ENCODE results near the gene GCK.

Gene GCK

DNA sequence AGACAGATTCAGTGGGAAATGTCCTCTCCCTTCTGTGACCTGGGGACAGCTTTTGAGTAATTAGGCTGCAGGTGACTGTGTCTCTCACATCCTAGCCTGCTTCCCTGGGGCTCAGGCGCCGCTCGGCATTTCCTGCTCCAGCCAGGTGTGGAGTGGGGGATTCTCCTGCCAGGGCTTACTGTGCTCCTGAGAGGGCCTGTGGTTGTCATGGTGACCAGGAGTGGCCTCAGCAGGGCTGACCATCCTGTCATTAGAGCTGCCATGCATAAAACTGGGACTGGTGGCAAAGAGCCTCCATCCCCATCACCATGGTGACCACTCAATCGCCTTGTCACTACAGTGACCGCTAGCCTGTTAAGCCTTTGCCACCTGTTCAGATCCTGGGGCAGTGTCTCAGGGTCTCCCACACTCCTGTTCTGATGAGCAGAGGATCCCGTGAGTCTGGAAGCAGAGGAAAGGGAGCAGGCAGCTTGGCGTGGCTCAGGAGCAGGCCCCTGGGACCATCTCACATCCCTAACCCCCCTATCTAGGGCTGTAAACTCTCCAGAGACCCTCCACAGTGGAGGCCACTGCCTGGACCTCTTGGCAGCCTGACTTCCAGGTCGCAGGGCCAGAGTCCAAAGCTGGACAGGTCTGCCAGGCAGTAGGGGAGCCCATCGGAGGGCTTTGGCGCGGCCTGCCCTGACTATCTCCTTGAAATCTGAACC is at the start of gene GCK:
TSS of gene GCK (minus strand) at position 154 of the 707 bp plus-strand sequence. CDS start 486 bp downstream, outside the sequence.
- DNase-seq (ENCODE audit: low read depth, low spot score): no peak

DNA sequence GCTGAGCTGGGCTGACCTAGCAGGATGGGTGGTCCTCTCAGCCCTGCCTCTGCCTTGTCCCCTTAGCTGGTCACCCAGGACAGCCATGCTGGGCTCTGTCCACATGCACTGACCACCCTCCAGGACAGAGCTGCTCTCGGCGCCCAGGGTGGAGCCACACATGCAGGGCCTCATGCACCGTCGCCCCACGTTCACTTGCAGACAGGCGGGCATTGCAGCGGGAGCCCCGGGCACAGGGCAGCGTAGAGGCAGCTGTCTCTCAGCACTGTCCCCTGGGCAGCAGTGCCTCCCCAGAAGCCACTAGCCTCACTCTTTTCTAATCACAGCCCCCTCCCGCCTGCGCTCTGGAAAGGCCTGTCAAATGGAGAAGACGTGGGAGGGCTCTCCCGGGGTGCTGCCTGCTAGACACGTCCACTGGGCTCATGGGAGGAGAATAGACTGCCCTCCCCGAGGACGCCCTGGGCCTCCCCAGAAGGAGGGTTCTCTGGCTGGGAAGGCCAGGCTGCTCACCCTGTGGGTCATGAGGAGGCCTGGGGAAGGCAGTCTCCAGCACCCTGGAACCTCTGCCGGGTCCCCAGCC is 49.0 kb upstream of the GCK start:
- no peak for DNase-seq (ENCODE audit: low read depth, low spot score)

DNA sequence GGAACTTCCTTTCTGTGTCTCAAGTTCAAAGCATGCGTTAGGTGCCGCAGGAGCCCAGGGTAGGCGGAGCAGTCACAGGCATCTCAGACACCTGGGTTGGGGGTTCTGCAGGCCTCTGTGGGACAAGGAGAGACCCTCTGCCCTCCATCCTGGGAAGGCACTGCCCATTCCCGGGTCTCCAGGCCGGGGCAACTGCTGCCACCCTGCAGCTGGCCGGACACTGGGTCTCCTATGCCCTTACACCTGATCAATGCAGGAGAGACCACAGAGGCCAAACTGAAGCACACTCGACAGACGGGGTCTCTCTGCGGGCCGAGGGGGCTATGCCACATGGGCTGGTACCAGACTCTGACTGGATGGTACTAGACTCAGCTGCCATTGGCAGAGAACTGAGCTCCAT is 48.5 kb upstream of the GCK start:
- no peak for DNase-seq (ENCODE audit: low read depth, low spot score)

DNA sequence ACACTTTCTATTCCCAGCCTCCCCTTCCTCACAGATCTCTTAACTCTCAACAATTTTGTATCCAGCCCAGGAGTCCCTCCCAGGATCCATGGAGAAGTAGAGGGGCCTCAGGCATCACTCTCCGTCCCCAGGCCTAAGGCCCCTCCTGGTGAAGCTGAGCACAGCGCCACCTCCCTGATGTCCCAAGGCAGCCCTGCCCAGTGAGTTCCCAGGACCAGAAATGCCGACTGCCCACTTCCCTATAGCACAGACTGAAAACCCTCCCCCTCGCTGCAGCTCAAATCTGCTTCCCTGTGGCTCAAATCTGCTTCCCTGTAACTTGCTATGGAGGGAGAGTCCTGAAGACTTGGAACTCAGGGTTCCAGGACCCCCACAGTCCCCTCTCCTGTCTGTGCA is 47.1 kb upstream of the GCK start:
- no peak for DNase-seq (ENCODE audit: low read depth, low spot score)

DNA sequence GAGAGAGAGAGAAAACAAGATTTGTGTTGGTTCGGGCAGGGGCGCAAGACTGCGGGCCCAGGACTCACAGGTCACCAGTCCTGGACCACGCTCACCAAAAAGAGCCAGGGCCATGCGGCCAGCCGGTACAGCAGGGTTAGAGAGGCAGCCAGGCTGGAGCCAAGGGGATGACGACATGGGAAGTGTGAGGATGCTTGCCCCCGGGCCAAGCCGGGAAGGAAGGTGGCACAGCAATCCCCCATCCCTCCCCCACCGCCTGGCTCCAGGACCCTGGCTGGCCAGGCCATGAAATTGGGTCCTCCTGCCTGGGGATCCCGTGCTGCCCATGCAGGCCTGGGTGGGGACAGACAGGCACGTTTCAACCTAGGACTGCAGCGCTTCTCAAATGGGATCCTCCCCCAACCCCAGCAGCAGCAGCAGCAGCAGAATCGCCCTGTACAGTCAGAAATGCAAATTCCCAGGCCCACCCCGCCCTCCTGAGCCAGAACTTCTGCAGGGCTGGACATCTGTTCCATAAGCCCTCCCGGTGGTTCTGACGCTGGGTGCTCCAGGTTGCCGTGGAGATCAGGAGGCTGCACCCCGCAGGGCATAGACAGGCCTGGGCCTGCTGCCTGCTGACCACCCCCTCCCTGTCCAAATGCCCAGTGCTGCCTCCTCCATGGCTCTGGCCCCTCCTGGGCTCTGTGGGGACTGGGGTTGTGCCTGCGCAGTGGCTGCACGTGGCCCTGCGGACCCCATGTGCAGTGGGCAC is 46.5 kb upstream of the GCK start:
- no peak for DNase-seq (ENCODE audit: low read depth, low spot score)

DNA sequence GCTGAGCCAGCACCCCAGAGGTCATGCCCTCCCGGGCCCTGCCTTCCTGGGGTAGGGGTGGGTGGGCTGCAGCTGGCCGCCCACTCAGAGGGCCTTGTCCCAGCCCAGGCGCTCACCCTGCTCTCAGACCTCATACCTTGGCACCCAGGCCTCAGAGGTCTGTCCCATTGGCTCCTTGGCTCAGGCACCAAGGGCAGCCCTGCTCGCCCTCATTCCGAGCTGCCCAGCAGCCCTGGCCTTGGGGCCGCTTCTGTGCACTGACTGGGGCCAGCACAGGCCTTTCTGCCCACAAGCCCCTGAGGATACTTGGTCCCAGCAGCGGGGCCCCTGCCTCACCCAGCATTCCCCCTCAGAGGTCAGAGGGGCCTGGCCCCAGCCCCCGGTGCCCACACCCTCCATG is 45.8 kb upstream of the GCK start:
- DNase-seq (ENCODE audit: low read depth, low spot score): no peak

DNA sequence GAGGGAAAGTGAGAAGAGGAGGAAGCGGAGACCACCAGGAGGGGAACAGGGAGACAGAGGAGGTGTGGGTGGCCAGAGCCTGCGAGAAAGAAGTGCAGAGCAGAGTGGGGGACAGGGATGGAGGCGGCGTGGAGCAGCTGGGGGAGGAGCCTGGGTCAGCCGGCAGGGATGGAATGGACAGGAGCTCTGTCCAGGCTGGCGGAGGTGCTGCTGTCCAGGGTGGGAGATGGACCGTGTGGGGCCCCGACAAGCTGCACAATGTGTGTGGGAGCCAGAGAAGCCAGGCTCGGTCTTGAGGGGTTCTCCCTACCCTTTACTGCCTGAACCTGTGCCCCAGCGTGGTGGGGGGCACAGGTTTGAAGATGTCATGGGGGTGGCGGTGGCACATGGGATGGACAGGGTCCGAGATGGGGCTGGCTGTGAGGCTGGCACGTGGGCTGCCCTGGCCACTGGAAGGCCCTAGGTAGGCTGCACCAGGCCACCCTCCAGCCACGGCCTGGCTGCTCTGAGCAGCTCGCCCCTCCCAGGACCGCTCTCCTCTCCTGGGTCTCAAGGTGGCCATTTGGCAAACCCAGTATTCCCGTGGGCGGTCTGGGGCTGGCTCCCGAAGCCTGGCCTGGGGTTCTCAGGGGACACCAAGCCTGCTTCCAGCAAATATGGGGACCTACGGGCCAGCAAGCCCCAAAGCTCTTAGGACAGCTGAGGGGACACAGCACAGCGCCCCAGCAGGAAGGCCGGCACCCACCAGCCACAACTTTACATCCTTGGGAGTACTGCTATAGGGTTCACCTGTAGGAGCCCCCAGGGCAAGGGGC is 43.9 kb upstream of the GCK start:
- DNase-seq (ENCODE audit: low read depth, low spot score): no peak

DNA sequence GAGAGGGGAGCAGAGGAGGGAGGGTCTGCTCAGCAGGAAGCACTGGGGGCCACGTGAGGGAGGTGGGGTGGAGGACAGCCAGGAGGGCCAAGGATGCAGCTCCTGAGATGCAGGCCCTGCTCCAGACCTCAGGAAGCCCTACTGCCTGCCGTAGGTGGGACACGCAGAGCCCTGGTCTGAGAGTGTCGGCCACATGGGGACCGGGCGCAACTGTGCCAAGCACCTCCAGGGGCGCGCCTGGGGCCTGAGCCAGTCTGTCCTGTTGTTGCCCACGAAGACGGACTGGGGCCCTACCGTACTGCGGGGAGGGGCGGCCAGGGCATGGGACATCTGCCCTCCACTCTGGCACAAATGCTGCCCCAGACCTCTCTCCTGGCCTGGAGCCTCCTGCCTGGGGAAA is 43.2 kb upstream of the GCK start:
- DNase-seq (ENCODE audit: low read depth, low spot score): no peak

DNA sequence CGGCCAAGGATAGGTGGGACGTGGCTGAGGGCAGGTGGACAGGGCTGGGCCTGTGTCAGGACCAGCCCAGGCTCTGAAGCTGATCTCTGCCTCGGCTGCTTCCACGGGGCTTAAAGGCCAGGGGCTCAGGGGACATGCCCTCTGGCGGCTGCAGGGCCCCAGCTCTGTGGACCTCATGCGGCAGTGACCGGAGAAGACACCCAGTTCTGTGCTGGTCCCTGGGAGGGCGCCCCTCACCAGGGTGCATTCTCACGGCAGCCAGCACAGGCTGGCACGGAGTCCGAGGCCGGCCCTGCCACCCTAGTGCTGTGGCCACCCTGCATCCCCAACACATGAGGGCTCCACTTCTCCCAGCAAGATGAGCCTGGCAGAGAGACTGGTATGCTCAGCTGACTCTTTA is 41.8 kb upstream of the GCK start:
- DNase-seq (ENCODE audit: low read depth, low spot score): no peak

DNA sequence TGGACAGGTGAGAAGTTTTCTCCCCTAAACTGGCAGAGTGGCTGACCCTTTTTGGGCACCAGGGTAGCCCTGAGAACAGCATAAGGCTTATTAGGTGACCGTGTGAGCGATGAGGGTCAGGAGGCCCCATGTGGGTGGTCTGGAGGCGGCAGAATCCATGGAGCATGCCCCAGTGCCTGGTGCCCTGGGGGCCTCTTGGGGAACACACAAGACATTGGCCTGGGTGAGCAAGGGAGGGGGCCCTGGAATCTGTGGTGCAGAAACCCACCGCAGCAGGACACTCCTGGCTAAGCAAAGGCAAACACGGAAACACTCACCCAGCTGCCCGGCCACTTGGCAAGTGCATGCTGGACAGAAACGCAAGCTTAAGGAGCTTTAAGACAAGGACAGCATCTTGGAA is 41.0 kb upstream of the GCK start:
- DNase-seq (ENCODE audit: low read depth, low spot score): no peak

DNA sequence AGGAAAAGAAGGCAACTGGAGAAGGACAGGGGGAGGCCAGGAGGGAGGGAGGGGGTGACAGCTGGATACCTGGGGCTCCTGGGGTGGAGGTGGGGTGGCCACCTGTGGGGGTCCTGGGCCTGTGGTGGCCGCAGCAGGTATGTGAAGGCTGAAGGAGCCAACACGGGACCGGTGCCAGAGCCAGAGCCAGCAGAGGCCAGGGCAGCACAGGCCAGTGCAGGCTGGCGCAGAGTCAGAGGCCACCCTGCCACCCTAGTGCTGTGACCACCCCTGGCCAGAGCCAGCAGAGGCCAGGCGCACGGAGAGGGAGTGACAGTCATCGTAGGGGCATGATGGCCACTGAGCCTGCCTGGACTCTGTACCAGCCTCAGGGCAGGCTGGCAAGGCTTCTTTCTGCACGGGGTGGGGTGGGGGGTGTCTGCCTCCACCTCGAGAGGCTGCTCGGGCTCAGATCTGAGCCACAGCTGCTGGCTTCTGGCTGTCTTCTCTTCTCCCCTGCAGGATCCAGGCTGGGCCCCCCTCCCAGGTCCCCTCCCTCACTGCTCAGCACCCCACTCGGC is 40.4 kb upstream of the GCK start:
- no peak for DNase-seq (ENCODE audit: low read depth, low spot score)

DNA sequence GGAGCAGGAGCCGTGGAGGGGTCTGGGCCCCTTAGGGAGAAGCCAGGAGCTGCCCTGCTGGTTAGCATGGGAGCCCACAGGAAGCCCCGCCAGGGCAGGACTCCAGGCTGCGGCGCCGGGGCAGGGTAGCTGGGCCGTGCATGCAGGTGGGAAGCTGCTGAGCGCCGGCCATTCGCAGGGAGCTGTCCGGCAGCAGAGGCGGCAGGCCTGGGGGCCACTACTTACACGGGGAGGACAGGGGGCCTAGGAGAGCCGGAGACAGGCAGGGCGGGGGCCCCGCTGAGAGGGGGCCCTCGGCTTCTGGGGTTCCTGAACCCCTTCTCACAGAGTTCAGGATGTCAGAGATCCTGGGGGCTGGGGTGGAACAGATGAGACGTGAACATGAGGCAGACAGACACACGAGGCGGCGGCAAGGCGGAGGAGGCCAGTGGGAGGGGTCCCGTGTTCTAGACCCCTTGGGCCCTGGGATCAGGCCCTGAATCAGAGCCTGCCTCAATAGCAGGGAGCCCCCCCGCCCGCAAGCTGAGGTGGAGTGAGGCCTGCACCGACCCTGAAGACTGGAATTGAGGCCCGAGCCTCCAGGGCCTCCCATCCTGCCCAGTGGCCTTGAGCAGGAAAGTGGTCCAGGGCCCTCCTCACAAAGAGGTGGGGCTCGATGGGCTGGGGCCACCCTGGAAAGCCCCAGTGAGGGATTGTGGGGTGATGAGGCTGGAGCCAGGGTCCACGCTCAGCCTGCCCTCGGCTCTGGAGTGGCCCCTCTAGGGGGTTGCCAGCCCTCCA is 39.5 kb upstream of the GCK start:
- no peak for DNase-seq (ENCODE audit: low read depth, low spot score)

DNA sequence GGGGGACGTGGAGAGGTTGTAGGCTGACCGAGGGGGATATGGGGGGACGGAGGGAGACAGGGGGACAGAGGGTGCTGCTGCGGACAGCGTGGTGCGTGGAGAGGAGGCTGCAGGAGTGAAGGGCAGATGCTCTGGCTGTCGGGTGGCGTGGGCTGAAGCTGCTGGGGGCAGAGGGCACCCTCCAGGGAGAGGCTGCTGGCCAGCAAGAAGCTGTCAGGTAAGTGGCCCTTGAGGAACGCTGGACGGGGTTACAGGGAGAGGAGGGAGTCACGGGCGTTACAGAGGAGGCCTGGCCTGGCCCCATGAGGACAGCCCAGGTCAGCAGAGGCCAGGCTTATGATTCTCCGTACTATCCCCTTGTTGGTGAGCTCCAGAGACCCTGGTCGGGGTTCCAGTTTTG is 38.7 kb upstream of the GCK start:
- no peak for DNase-seq (ENCODE audit: low read depth, low spot score)

DNA sequence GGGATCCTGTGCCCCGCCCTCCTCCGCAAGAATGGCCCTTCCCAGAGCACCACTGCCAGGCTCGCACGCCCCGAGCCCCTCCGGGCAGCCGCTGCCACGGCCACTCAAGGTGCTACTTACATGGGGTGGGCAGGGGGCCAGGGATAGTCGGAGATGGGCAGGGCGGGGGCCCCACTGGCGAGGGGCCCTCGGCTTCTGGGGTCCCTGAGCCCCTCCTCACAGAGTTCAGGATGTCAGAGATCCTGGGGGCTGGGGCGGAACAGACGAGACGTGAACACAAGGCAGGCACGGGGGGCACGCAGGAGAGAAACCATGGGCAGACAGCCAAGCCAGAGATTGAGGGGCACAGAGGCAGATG is 37.1 kb upstream of the GCK start:
- DNase-seq (ENCODE audit: low read depth, low spot score): no peak

DNA sequence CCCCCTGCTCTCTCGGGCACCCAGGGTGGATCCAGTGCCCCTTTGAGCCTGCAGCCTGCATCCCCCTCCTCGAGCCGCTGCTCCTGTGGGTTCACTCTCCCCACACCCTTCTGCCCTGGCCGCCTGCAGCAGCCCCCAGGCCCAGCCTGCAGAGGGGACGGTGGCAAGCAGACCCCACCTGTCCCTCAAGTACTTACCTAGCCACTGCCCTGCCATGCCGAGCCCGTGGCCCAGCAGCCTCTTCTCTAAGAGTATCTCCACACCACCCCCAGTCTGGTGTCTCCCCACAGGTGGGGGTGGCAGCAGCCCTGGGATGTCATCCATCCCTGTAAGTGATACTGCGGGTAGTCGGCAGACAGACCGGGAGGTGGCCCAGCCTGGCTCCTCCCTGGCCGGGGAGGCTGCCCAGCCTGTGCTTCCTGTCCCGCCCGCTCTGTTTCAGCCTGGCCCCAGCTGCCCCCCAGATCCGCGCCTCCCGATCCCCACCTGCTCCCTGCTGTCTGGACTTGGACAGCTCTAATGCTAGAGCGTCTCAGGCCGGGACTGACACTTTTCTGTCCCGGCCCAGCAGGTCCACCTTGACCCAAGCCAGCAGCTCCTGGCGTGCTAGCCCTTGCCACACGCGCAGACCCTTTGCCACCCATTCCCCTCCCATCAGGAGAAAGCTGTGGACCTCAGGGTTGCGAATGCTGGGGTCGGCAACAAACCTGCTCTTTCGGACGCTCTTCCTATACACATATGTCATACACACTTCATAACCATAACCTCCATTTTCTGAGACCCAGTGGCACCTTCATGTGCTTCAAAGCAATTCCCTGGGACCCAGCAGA is 36.5 kb upstream of the GCK start:
- DNase-seq (ENCODE audit: low read depth, low spot score): no peak

DNA sequence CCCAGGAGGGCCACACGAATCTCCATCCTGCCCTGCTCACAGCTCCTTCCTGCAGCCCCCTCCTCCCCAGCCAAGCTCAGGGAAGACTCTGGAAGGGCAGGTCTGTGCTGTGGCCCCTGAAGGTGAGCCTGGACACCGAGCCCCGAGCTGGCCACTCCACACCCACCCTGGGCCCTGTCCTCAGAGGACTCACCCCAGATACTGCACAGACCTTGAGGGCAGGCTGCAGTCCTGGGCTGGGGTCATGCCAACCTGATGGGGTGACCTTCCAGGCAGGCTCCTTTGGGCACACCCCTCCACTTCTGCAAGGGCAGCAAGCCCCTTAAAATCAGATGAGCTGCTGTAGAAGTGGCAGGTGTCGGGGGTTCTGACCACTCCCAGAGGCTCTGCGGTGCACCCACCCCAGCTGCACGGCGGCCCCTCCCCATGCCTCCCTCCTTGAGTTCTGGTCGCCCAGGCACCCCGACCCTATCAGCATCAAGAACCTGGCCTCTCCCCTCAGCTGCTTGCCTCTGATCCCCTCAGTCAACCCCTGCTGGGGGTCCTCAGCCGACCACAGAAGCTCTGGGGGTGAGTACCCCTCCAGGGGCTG is 35.8 kb upstream of the GCK start:
- DNase-seq (ENCODE audit: low read depth, low spot score): no peak

DNA sequence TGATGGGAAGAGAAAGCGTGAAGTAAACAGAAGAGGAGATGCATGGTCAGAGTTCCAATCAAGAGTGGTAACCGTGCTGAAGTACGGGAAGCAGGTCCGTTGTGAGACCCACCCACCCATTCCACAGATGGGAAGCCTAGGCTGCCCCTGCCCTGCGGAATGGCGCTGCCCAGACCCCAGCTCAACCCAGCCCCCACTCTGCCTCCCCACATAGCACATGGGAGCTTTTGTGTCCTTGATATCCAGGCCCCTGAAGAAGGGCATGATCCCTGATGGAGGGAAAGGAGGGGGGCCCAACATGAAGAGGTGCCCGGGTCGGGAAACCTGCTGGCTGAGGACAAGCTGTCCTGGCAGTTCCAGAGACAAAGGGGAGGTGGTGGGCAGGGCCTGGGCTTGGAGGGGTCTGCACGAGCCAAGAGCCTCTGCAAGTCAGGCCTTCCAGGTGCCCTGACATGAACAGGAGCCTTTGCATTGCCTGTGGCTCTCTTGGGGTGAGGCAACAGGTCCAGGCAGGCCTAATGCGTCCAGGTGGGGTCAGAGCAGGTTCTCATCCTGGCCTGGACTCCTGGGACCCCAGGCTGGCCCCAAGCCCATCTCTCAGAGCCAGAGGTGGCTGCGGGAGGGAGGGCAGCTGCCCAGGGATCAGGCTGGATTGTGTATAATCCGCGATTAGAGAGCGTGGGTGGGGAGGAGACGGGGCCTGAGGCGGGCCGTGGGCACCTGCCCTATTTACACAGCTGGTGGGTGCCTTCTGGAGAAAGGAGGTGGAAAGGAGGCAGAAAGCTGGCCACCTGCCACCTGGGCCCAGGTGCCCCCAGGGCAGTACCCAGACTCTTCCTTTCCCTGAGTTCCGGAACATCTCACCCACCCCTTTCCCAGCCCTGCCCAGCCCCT is 35.1 kb upstream of the GCK start:
- no peak for DNase-seq (ENCODE audit: low read depth, low spot score)

DNA sequence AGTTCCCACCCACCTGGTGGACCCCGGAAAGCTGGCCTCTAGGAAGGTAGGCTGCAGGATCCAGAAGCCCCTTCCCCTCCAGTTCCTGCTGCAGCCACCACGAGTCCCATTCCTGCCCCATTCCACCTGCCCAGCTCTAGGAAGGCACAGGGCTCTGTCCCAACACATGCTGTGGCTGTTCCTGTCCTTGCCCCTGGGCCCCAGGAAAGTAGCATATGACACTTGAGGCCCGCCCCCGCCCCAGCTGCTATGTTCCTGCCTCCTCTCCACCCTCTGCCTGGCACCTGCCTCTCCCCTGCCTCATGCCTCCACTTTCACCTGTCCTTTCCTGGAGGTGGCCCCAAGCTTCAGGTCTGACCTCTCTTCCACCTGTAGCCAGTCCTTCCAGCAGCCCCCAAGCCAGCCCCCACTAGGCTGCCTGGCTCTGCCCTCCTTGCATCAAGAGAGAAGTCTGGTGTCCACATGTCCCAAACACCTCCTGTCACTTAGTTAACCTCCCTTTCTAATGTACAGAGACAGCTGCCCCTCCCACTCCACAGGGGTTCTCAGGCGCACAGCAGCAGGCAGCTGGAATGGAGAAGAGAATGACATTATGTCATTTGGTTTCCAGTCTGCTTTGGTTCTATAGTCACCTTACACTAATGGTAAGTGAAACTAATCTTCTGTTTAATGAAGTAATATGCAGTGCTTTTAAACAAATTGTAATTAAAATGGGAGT is 34.3 kb upstream of the GCK start:
- no peak for DNase-seq (ENCODE audit: low read depth, low spot score)
